Stimulated activated naive CD4-positive, alpha-beta T cell treated with Interleukin-2 at 50 U/mL for 16 hours (primary cell): Measurements from ENCODE around the gene MKNK2.

Source experiments
- DNase-seq: peaks from one replicate; lab custom pipeline; 2025; lab: John Stamatoyannopoulos, UW

Gene MKNK2

GRCh38 chr19:2080336-2080988 lies 29.4 kb upstream of the MKNK2 start:
- no peak for DNase-seq

- DNase-seq = no peak
These were observed 28.8 kb upstream of the MKNK2 start for GRCh38 chr19:2079865-2080301.

- DNase-seq = no peak
These were observed 28.2 kb upstream of the MKNK2 start for GRCh38 chr19:2079076-2079864.

- no peak for DNase-seq
These were observed 27.0 kb upstream of the MKNK2 start for GRCh38 chr19:2077833-2078619.

GRCh38 chr19:2077398-2077797 lies 26.4 kb upstream of the MKNK2 start:
- DNase-seq = no peak

- DNase-seq = no peak
These were observed 25.5 kb upstream of the MKNK2 start for GRCh38 chr19:2076526-2076944.

GRCh38 chr19:2072757-2073551 lies 21.9 kb upstream of the MKNK2 start:
- no peak for DNase-seq

GRCh38 chr19:2070986-2071673 lies 20.1 kb upstream of the MKNK2 start:
- no peak for DNase-seq

GRCh38 chr19:2070436-2070827 lies 19.4 kb upstream of the MKNK2 start:
- no peak for DNase-seq

GRCh38 chr19:2064788-2065524 lies 13.9 kb upstream of the MKNK2 start:
- DNase-seq = no peak

GRCh38 chr19:2064395-2064787 lies 13.3 kb upstream of the MKNK2 start:
- DNase-seq = no peak

- DNase-seq = no peak
These were observed 12.8 kb upstream of the MKNK2 start for GRCh38 chr19:2063824-2064223.

- DNase-seq = no peak
These were observed 11.7 kb upstream of the MKNK2 start for GRCh38 chr19:2062770-2063169.

GRCh38 chr19:2062389-2062729 lies 11.3 kb upstream of the MKNK2 start:
- no peak for DNase-seq

GRCh38 chr19:2061495-2062388 lies 10.7 kb upstream of the MKNK2 start:
- DNase-seq = peak; percentile 98

- DNase-seq = peak; percentile 55
These were observed 9.9 kb upstream of the MKNK2 start for GRCh38 chr19:2060884-2061494.

GRCh38 chr19:2059422-2060201 lies 8.6 kb upstream of the MKNK2 start:
- DNase-seq = no peak
